HG03442 (cell line): Measurements from ENCODE around the gene RSPH3.
"Not testable (repeated sequence)": the region's sequence is repeated elsewhere in the genome, so short reads cannot be mapped to it uniquely, and the experiment has no call there.

ENCODE experiments used
- ATAC-seq: cut with Tn5 transposase; IDR thresholded peaks from one replicate; pipeline ENCODE4 v1.9.1; 2021; ENCODE audit warnings: mild to moderate bottlenecking, moderate library complexity; ENCODE audit not compliant: unreplicated experiment

RSPH3 gene

DNA sequence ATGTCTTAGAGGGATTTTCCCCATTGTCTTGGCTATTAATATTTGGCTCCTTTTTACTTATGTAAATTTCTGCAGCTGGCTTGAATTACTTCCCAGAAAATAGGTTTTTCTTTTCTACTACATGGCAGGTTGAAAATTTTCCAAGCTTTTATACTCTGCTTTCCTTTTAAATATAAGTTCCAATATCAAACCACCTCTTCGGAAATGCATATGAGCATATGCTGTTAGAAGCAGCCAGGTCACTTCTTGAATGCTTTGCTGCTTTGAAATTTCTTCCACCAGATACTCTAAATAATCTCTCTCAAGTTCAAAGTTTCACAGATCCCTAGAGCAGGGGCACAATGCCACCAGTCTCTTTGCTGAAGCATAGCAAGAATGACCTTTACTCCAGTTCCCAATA, 25.2 kb upstream of the RSPH3 start:
- ATAC-seq, result not testable (repeated sequence)

DNA sequence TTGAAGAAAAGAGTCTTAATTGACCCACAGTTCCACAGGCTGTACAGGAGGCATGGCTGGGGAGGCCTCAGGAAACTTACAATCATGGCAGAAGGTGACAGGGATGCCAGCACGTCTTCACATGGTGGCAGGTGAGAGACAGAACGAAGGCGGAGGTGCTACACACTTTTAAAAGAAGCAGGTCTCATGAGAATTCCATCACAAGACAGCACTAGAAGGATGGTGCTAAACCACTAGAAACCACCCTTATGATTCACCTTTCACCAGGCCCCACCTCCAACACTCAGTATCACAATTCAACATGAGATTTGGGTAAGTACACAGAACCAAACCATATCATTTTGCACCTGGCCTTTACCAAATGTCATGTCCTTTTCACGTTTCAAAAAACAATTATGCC, 23.9 kb upstream of the RSPH3 start:
- no peak for ATAC-seq

DNA sequence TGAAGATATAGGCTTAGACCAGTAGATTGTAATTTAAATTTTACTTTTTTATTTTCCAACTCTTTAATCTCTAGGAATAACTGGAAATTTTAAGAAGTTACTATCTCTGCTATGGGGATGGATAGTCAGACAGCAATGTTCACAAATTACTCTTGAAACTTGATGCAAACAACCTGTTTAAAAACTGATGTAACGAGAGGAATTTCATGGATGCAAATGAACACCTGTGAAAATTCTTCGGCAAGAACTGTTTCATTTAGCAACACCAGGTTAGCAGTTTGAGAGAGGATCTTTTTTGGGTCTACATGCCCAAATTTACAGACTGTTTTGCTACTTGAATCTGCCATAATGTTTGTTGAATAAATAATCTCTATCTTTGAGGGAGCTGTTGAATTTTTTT, 20.0 kb upstream of the RSPH3 start:
- ATAC-seq, result no peak

GRCh38 chr6:159017757-159018559, 18.0 kb upstream of the RSPH3 start:
- no peak for ATAC-seq

DNA sequence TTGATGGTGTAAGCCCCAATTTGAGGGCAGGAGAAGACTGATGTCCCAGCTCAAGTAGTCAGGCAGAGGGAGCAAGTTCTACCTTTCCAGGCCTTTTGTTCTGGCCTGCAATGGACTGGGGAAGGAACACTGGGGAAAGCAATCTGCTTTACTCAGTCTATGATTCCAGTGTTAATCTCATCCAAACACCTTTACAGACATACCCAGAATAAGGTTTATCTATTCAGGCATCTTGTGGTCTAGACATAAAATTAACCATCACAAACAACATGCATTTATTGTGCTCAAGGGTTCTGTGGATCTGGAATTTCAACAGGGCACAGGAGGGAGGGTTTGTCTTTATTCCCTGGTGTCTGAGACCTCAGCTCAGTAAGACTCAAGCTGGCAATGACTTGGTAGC, 14.4 kb upstream of the RSPH3 start:
- ATAC-seq, result no peak

GRCh38 chr6:159013229-159013628, 13.2 kb upstream of the RSPH3 start:
- no peak for ATAC-seq

- ATAC-seq, result no peak
Observed at GRCh38 chr6:159012201-159012600, 12.2 kb upstream of the RSPH3 start.

DNA sequence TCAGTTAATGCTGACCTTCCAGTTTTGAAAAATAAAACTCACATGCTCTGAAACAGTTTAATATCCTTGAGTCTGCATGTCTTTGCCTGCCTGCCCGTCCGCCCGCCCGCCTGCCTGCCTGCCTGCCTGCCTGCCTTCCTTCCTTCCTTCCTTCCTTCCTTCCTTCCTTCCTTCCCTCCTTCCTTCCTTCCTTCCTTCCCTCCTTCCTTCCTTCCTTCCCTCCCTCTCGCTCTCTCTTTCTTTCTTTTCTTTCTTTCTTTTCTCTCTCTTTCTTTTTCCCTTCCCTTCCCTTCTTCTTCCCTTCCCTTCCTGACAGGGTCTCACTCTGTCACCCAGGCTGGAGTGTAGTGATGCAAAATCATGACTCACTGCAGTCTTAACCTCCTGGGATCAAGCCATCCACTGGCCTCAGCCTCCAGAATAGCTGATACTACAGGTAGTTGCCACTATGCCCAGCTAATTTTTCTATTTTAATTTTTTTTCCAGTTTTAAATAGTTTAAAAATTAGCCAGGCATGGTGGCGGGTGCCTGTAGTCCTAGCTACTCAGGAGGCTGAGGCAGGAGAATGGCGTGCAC, 10.1 kb upstream of the RSPH3 start:
- ATAC-seq, result not testable (repeated sequence)

DNA sequence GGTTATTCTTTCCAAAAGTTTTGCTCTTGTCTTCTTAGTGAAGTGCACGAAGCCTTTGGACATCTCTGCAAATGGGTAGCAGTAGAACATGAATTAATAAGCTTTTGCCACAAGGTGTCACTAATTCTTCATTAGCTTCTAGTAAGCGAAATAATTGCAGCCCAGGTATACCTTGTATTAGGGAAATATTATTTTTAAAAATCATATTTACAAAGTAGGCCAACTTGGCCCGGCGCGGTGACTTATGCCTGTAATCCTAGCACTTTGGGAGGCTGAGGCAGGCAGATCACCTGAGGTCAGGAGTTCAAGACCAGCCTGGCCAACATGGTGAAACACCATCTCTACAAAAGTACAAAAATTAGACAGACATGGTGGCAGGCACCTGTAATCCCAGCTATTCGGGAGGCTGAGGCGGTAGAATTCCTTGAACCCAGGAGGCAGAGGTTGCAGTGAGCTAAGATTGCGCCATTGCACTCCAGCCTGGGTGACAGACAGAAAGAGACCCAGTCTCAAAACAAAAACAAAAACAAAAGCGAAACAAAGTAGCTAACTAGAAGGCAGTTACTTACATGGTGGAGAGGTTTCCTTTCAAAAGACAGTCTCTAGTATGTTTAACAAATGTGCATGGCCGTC, 8.8 kb upstream of the RSPH3 start:
- no peak for ATAC-seq

DNA sequence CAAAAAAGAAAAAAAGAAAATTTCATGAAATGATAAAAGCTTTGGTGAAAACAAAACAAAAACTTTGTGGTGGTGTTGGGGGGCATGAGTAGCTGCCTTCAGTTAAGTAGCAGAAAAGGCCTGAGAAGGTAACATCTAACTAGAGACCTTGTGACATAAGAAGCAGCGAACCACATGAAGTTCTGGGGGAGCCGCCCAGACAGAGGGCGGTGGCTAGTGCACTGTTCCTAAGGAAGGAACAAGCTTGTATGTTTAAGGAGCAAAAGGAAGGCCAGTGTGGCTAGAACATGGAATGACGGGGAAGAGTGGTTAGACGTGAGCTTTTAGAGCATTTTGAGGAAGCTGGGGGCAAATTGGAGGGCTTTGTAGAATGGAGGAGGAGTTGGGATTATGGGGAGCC, 7.5 kb upstream of the RSPH3 start:
- no peak for ATAC-seq

- ATAC-seq, result no peak
Observed at GRCh38 chr6:159005436-159005835, 5.4 kb upstream of the RSPH3 start.

- ATAC-seq, result no peak
Observed at GRCh38 chr6:159004592-159004991, 4.6 kb upstream of the RSPH3 start.

- ATAC-seq, result no peak
Observed at GRCh38 chr6:159002432-159003155, 2.6 kb upstream of the RSPH3 start.

DNA sequence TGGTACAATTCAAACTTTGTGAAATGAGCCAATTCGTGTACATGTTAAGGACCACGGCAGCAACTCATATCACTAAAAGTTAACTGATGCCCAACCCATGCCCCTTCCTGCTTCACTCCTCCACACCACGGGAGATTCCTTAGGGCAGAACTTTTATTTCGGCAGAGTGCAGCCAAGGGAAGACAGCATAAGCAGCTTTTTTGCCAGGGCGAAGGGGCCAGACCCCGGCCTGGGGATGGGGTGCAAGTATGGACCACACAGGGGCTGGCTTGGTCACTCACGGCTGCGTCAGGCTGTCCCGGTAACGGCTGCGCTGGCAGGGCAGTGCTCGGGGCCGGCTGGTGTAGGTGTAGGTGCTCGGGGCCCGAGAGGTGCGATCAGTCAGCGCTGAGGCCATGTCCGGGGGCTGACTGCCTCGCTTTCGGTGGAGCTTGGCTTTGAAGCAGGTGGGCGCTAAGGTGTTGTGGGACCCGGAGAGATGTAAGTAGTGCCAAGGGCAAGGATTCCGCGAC, 792 bp downstream of the RSPH3 start:
- ATAC-seq, result peak; percentile 26

- ATAC-seq, result no peak
Observed at GRCh38 chr6:158996856-158997255, 3.1 kb downstream of the RSPH3 start.

DNA sequence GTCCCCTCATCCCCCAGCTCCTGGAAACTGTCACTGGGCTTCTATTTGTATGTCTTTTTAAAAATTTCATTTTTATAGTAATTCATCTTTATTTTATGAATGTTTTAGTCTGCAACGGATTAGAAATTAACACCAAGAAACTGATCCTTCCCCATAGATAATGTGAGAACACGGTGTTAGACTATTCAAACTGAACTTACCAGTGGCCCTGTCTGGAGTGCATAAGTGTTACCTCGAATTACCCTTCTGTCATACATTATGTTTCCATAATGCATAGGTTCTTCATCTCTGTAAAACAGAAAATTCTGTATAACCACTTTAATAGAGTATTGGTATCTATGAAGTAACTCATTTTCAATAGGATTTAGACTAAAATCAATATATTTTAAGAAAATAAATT, 6.4 kb downstream of the RSPH3 start:
- no peak for ATAC-seq

- ATAC-seq, result no peak
Observed at GRCh38 chr6:158991017-158991723, 8.8 kb downstream of the RSPH3 start.

- not testable (repeated sequence) for ATAC-seq
Observed at GRCh38 chr6:158989711-158990110, 10.3 kb downstream of the RSPH3 start.

GRCh38 chr6:158988477-158988876, 11.5 kb downstream of the RSPH3 start:
- ATAC-seq, result no peak

DNA sequence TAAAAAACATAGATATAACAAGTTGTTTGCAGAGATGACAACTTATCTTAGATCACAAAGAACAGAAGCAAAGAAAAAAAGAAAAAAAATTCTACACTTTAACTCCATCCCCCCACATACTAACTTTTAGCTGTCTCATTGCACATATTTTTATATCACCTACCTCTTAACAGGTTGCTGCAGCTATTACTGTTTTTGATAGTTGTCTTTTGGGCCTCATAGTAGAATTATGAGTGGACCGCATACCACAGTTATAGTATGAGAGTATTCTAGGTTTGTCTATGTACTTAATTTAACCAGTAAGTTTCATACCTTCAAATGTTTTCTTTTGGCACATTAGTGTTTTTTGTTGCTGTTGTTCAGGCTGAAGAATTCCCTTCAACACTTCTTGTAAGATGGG, 12.3 kb downstream of the RSPH3 start:
- no peak for ATAC-seq

DNA sequence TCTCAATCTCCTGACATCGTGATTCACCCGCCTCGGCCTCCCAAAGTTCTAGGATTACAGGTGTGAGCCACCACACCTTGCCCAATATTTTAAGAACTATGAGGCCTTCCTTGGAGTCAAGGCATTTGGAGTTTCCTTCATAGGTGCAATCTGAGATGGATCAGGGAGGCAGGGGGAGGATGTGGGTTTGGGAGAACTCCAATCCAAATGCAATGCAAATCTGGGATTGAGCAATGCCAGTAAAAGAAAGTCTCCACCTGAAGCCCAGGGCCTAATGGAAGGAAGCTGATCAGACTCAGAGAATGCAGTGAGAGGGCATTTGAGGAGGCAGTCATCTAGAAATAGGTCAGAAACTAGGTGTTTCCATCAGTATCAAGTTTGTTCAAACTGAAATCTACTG, 21.2 kb downstream of the RSPH3 start:
- ATAC-seq, result no peak
